ENCODE measurements around the gene PILRA. TPM values are rescaled to one million over a fixed set of nuclear protein-coding genes. Genes with fewer than 3 reads are reported as not detected.
A peak's percentile ranks its signal among the peaks of the same experiment; 100 is the strongest.

The PILRA gene
- total and polyA plus RNA-seq, 2 of the 13 experiments (the other 11 are each of a cell fraction or from before 2014, with no cell fraction given): 0.13 to 1.3 TPM

GRCh38 chr7:100428199-100428966 lies 55.1 kb downstream of the PILRA start, which contains the start of gene ZCWPW1 (continued):
- TF ChIP-seq GPBP1L1 (CRISPR knock-in tag; IDR thresholded peaks at IDR 0.05): no peak
- TF ChIP-seq, protein P1, sequence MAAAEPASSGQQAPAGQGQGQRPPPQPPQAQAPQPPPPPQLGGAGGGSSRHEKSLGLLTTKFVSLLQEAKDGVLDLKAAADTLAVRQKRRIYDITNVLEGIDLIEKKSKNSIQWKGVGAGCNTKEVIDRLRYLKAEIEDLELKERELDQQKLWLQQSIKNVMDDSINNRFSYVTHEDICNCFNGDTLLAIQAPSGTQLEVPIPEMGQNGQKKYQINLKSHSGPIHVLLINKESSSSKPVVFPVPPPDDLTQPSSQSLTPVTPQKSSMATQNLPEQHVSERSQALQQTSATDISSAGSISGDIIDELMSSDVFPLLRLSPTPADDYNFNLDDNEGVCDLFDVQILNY (CRISPR knock-in tag; conservative IDR thresholded peaks at IDR 0.05): peak; percentile 62; the same call in 1 of the 2 replicates
- TF ChIP-seq KAT7 (CRISPR knock-in tag; IDR thresholded peaks at IDR 0.05; ENCODE audit: borderline replicate concordance): no peak
- no peak for TF ChIP-seq ZNF878 (CRISPR knock-in tag; IDR thresholded peaks at IDR 0.05)
- TF ChIP-seq KMT2A (CRISPR knock-in tag; IDR thresholded peaks at IDR 0.05): no peak; the same call in 1 of the 2 replicates
- 0 out of 2 replicates have a peak, but pooled peaks have one; percentile 39 for TF ChIP-seq ZNF33A (CRISPR knock-in tag; IDR thresholded peaks at IDR 0.05; ENCODE audit: borderline replicate concordance)
- peak; percentile 83; the same call in 1 of the 2 replicates for TF ChIP-seq ELK4 (CRISPR knock-in tag; IDR thresholded peaks at IDR 0.05; ENCODE audit: borderline replicate concordance)
- TF ChIP-seq GFI1 (CRISPR knock-in tag; IDR thresholded peaks at IDR 0.05; ENCODE audit: borderline replicate concordance): 0 out of 2 replicates have a peak, but pooled peaks have one; percentile 21
- TF ChIP-seq, protein P2, sequence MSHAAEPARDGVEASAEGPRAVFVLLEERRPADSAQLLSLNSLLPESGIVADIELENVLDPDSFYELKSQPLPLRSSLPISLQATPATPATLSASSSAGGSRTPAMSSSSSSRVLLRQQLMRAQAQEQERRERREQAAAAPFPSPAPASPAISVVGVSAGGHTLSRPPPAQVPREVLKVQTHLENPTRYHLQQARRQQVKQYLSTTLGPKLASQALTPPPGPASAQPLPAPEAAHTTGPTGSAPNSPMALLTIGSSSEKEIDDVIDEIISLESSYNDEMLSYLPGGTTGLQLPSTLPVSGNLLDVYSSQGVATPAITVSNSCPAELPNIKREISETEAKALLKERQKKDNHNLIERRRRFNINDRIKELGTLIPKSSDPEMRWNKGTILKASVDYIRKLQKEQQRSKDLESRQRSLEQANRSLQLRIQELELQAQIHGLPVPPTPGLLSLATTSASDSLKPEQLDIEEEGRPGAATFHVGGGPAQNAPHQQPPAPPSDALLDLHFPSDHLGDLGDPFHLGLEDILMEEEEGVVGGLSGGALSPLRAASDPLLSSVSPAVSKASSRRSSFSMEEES (CRISPR knock-in tag; IDR thresholded peaks at IDR 0.05): no peak; the same call in 1 of the 2 replicates
- peak; percentile 80; the same call in 1 of the 2 replicates for TF ChIP-seq XBP1 (CRISPR knock-in tag; IDR thresholded peaks at IDR 0.05)
- peak; percentile 81; the same call in 1 of the 2 replicates for TF ChIP-seq CERS6 (CRISPR knock-in tag; IDR thresholded peaks at IDR 0.05)
- TF ChIP-seq TMF1 (CRISPR knock-in tag; IDR thresholded peaks at IDR 0.05; ENCODE audit: low read depth): peak; percentile 94
- TF ChIP-seq, protein P3, sequence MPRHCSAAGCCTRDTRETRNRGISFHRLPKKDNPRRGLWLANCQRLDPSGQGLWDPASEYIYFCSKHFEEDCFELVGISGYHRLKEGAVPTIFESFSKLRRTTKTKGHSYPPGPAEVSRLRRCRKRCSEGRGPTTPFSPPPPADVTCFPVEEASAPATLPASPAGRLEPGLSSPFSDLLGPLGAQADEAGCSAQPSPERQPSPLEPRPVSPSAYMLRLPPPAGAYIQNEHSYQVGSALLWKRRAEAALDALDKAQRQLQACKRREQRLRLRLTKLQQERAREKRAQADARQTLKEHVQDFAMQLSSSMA (CRISPR knock-in tag; IDR thresholded peaks at IDR 0.05): peak; percentile 67
- TF ChIP-seq PHF5A (CRISPR knock-in tag; IDR thresholded peaks at IDR 0.05; ENCODE audit: low read depth, unreplicated experiment): peak; percentile 37
- peak; percentile 22; the same call in 1 of the 2 replicates for TF ChIP-seq IRF9 (CRISPR knock-in tag; IDR thresholded peaks at IDR 0.05; ENCODE audit: borderline replicate concordance)
- peak; percentile 71; the same call in 1 of the 2 replicates for TF ChIP-seq ZFP37 (CRISPR knock-in tag; IDR thresholded peaks at IDR 0.05; ENCODE audit: borderline replicate concordance)
- TF ChIP-seq CHD2 (IDR thresholded peaks at IDR 0.05; ENCODE audit: low read depth, low read length): peak; percentile 37; the same call in 1 of the 2 replicates
- no peak for TF ChIP-seq GLMP (CRISPR knock-in tag; IDR thresholded peaks at IDR 0.05; ENCODE audit: borderline replicate concordance)

Data from HepG2 (cell line).